ENCODE measurements around the gene GJB2.

Gene GJB2

DNA sequence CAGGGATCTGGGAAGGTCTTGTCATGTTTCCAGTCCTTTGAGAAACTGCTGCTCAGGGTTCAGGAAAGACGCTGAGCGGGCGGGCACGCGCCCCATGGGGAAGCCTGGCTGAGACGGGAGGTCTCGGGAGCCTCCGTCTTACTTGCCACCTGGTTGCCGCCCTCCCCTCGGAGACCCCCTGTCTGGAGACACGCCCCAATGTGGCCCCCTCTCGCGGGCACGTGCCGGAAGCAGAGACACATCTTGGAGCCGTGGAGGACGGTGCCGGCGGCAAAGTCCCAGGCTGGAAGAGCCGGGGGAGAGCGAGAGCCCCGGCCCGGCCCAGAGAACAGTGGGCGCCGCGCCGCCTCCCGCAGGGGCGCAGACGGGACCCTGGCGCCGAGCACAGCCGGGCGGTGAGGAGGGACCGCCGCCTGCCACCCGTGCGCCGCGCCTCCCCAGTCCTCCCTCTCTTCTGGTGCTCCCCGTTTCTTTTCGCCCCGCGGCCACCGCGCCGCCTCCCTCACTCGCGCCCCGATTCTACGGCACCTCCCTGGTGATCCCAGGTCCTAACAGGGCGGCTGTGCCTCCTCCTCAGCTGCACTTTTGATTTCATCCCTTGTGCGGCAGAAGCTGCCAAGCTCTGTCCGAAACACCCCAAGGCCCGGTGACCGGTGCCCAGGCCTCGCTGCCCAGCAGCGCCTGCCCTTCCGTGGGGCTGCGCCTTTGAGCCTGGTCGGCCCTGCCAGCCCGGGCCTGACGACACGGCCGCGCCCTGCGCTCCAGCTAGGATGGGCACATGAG is 15.5 kb downstream of the GJB2 start:
- Histone ChIP-seq H3K9me3 (ENCODE audit: control insufficient read depth in 1 of 2, low read length in 2 of 2) (no peaks in the 10 kb centered on the region), H3K4me1 (ENCODE audit: control insufficient read depth in 1 of 2, insufficient read depth in 2 of 2, low read length in 2 of 2) (peaks cover 0 to 8% of the 10 kb centered on the region in 2 donors), H3K4me3 (ENCODE audit: low read depth in 1 of 2, low read length in 2 of 2) (peak overlapping the region in 1 of 2 donors; percentile 46), H3K27me3 (ENCODE audit: low read depth, low read length) (peaks cover 15% of the 10 kb centered on the region), H3K36me3 (ENCODE audit: control insufficient read depth in 1 of 2, insufficient read depth in 2 of 2, low read length in 2 of 2) (no peaks in the 10 kb centered on the region), H3K27ac (ENCODE audit: low read length) (no peak overlapping the region)

GRCh38 chr13:20175907-20176652 is 16.7 kb downstream of the GJB2 start:
- H3K4me3 ChIP-seq (ENCODE audit: low read depth in 1 of 2, low read length in 2 of 2), result no peak overlapping the region
- H3K4me1 ChIP-seq (ENCODE audit: control insufficient read depth in 1 of 2, insufficient read depth in 2 of 2, low read length in 2 of 2), result peaks cover 0 to 8% of the 10 kb centered on the region in 2 donors
- peaks cover 15% of the 10 kb centered on the region for H3K27me3 ChIP-seq (ENCODE audit: low read depth, low read length)
- no peaks in the 10 kb centered on the region for H3K9me3 ChIP-seq (ENCODE audit: control insufficient read depth in 1 of 2, low read length in 2 of 2)
- no peaks in the 10 kb centered on the region for H3K36me3 ChIP-seq (ENCODE audit: control insufficient read depth in 1 of 2, insufficient read depth in 2 of 2, low read length in 2 of 2)
- no peak overlapping the region for H3K27ac ChIP-seq (ENCODE audit: low read length)

- peaks cover 0 to 8% of the 10 kb centered on the region in 2 donors for H3K4me1 ChIP-seq (ENCODE audit: control insufficient read depth in 1 of 2, insufficient read depth in 2 of 2, low read length in 2 of 2)
- H3K27me3 ChIP-seq (ENCODE audit: low read depth, low read length), result peaks cover 15% of the 10 kb centered on the region
- no peaks in the 10 kb centered on the region for H3K36me3 ChIP-seq (ENCODE audit: control insufficient read depth in 1 of 2, insufficient read depth in 2 of 2, low read length in 2 of 2)
- no peaks in the 10 kb centered on the region for H3K9me3 ChIP-seq (ENCODE audit: control insufficient read depth in 1 of 2, low read length in 2 of 2)
- no peak overlapping the region for H3K27ac ChIP-seq (ENCODE audit: low read length)
- no peak overlapping the region for H3K4me3 ChIP-seq (ENCODE audit: low read depth in 1 of 2, low read length in 2 of 2)
Measured at GRCh38 chr13:20175406-20175794, 17.3 kb downstream of the GJB2 start.

DNA sequence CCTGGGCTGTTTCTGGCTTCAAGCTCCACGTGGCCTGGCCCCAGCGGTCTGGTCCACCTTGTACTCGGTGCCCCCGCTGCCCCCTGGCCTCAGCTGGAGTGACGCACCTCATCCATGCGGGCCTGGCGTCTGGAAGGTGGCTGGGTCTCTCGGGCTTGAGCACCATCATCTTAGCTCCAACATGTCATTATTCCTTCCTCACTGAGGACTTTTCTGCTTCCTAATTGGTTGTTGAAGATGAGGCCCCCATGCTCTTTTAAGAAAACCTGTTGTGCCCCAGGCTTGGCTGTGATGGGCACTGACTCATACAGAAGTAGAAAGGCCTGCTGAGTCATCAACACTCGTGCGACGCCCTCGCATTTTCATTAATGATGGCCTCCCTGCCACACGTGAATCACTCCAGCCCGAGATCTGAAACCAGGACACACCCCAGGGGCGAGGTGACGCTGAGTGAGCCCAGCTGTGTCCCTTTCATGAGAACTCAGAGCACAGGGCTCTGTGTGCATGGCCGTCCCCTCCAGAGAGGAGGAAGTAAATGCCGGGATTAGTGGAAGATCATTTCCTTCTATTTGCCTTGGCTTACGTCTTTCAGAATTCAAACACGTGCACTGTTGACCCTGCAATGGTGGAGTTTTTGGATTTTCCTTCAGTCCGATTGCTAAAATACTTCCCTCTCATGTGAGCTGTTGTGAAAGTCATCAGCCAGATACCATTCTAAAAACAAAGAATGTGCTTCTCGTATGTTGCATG is 17.9 kb downstream of the GJB2 start:
- peak overlapping the region in 1 of 2 donors; percentile 9 for H3K4me3 ChIP-seq (ENCODE audit: low read depth in 1 of 2, low read length in 2 of 2)
- H3K9me3 ChIP-seq (ENCODE audit: control insufficient read depth in 1 of 2, low read length in 2 of 2), result no peaks in the 10 kb centered on the region
- peaks cover 15% of the 10 kb centered on the region for H3K27me3 ChIP-seq (ENCODE audit: low read depth, low read length)
- no peaks in the 10 kb centered on the region for H3K36me3 ChIP-seq (ENCODE audit: control insufficient read depth in 1 of 2, insufficient read depth in 2 of 2, low read length in 2 of 2)
- peaks cover 0 to 8% of the 10 kb centered on the region in 2 donors for H3K4me1 ChIP-seq (ENCODE audit: control insufficient read depth in 1 of 2, insufficient read depth in 2 of 2, low read length in 2 of 2)
- H3K27ac ChIP-seq (ENCODE audit: low read length), result no peak overlapping the region

- H3K27ac ChIP-seq (ENCODE audit: low read length), result no peak overlapping the region
- peaks cover 0 to 8% of the 10 kb centered on the region in 2 donors for H3K4me1 ChIP-seq (ENCODE audit: control insufficient read depth in 1 of 2, insufficient read depth in 2 of 2, low read length in 2 of 2)
- H3K27me3 ChIP-seq (ENCODE audit: low read depth, low read length), result peaks cover 4% of the 10 kb centered on the region
- H3K9me3 ChIP-seq (ENCODE audit: control insufficient read depth in 1 of 2, low read length in 2 of 2), result no peaks in the 10 kb centered on the region
- H3K36me3 ChIP-seq (ENCODE audit: control insufficient read depth in 1 of 2, insufficient read depth in 2 of 2, low read length in 2 of 2), result no peaks in the 10 kb centered on the region
- H3K4me3 ChIP-seq (ENCODE audit: low read depth in 1 of 2, low read length in 2 of 2), result no peak overlapping the region
Measured at GRCh38 chr13:20173116-20173746, 19.5 kb downstream of the GJB2 start.

DNA sequence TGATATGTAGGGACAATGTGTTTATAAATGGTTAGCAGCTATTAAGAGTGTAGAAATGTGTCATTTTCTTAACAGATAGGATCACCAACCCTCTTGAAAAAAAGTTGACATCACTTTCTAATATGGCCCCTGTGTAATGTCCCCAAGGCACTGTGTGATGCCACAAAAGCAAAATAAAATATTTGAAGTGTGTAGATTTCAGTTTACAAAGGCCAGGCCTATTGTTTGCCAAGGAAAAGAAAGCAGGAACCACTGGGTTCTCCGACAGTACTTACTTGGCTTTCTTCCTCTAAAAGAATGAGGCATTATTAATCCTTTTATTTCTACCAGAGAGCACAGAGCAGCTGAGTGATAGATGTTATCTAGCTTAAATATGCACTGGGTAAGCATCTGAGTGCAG is 21.4 kb downstream of the GJB2 start:
- no peak overlapping the region for H3K27ac ChIP-seq (ENCODE audit: low read length)

GRCh38 chr13:20170921-20171320 is 21.8 kb downstream of the GJB2 start:
- Histone ChIP-seq H3K36me3 (ENCODE audit: control insufficient read depth in 1 of 2, insufficient read depth in 2 of 2, low read length in 2 of 2) (no peaks in the 10 kb centered on the region), H3K4me1 (ENCODE audit: control insufficient read depth in 1 of 2, insufficient read depth in 2 of 2, low read length in 2 of 2) (no peaks in the 10 kb centered on the region), H3K9me3 (ENCODE audit: control insufficient read depth in 1 of 2, low read length in 2 of 2) (no peaks in the 10 kb centered on the region), H3K27ac (ENCODE audit: low read length) (no peak overlapping the region), H3K27me3 (ENCODE audit: low read depth, low read length) (no peaks in the 10 kb centered on the region), H3K4me3 (ENCODE audit: low read depth in 1 of 2, low read length in 2 of 2) (no peak overlapping the region)

More for the DNA sequence above, 21.4 kb downstream of the GJB2 start:
- no peaks in the 10 kb centered on the region for H3K9me3 ChIP-seq (ENCODE audit: control insufficient read depth in 1 of 2, low read length in 2 of 2)
- no peaks in the 10 kb centered on the region for H3K4me1 ChIP-seq (ENCODE audit: control insufficient read depth in 1 of 2, insufficient read depth in 2 of 2, low read length in 2 of 2)
- no peak overlapping the region for H3K4me3 ChIP-seq (ENCODE audit: low read depth in 1 of 2, low read length in 2 of 2)
- no peaks in the 10 kb centered on the region for H3K36me3 ChIP-seq (ENCODE audit: control insufficient read depth in 1 of 2, insufficient read depth in 2 of 2, low read length in 2 of 2)
- H3K27me3 ChIP-seq (ENCODE audit: low read depth, low read length), result no peaks in the 10 kb centered on the region

GRCh38 chr13:20168396-20168795 is 24.3 kb downstream of the GJB2 start:
- no peak overlapping the region for H3K4me3 ChIP-seq (ENCODE audit: low read depth in 1 of 2, low read length in 2 of 2)
- H3K9me3 ChIP-seq (ENCODE audit: control insufficient read depth in 1 of 2, low read length in 2 of 2), result no peaks in the 10 kb centered on the region
- no peak overlapping the region for H3K27ac ChIP-seq (ENCODE audit: low read length)
- no peaks in the 10 kb centered on the region for H3K36me3 ChIP-seq (ENCODE audit: control insufficient read depth in 1 of 2, insufficient read depth in 2 of 2, low read length in 2 of 2)
- no peaks in the 10 kb centered on the region for H3K4me1 ChIP-seq (ENCODE audit: control insufficient read depth in 1 of 2, insufficient read depth in 2 of 2, low read length in 2 of 2)
- no peaks in the 10 kb centered on the region for H3K27me3 ChIP-seq (ENCODE audit: low read depth, low read length)

DNA sequence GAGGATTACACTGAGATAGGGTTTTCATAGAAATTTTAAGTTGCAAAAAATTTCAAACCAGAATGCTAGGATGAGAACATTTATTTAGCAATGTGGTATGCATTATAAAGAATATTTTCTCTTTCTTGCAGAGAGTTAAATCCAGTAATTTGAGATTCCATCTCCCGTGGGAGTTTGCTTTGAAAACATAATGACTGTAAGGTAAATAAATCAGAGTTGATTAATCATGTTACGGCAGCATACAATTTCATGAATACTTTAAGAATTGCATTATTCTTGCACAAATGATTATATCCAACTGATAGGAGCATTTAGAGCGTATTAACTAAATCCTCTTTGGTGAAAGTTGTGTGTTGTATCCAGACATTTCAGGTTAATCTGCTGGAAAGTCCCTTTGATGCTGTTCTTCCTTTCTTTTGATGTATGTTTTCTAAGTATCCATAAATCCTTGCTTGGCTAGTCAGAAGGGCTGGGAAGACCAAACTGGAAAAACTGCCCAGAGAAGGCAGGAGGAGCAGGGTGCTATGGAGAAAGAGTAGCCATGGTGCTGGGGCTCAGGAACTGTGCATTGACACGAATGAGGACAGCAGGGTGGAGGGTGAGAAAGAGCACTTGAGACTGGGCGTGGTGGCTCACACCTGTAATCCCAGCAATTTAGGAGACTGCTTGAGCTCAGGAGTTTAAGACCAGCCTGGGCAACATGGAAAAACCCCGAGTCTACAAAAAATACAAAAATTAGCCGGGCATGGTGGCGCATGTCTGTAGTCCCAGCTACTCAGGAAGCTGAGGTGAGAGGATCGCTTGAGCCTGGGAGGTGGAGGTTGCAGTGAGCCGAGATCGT is 27.1 kb downstream of the GJB2 start:
- no peaks in the 10 kb centered on the region for H3K36me3 ChIP-seq (ENCODE audit: control insufficient read depth in 1 of 2, insufficient read depth in 2 of 2, low read length in 2 of 2)
- no peak overlapping the region for H3K27ac ChIP-seq (ENCODE audit: low read length)
- H3K4me3 ChIP-seq (ENCODE audit: low read depth in 1 of 2, low read length in 2 of 2), result no peak overlapping the region
- H3K27me3 ChIP-seq (ENCODE audit: low read depth, low read length), result peaks cover 12% of the 10 kb centered on the region
- H3K9me3 ChIP-seq (ENCODE audit: control insufficient read depth in 1 of 2, low read length in 2 of 2), result no peaks in the 10 kb centered on the region
- peaks cover 0 to 9% of the 10 kb centered on the region in 2 donors for H3K4me1 ChIP-seq (ENCODE audit: control insufficient read depth in 1 of 2, insufficient read depth in 2 of 2, low read length in 2 of 2)

DNA sequence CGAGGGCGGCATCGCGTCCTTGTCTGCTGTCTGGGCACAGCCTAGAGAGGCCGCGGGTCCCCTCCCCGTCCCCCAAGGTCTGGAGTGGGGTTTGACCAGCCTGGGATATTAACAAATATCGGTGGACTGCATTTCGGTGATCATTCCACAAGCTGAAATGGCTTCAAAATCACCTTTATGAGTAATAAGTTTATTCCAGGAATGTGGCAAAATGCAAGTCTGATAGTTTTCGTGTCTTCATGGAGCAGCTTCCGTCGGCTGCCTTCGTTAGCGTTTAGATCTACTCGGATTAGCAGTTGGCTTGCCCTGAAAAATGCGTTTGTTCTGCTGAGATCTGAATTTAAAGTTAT is 30.8 kb downstream of the GJB2 start:
- no peaks in the 10 kb centered on the region for H3K36me3 ChIP-seq (ENCODE audit: control insufficient read depth in 1 of 2, insufficient read depth in 2 of 2, low read length in 2 of 2)
- H3K27ac ChIP-seq (ENCODE audit: low read length), result no peak overlapping the region
- peaks cover 0 to 16% of the 10 kb centered on the region in 2 donors for H3K4me1 ChIP-seq (ENCODE audit: control insufficient read depth in 1 of 2, insufficient read depth in 2 of 2, low read length in 2 of 2)
- peaks cover 2 to 5% of the 10 kb centered on the region in 2 donors for H3K9me3 ChIP-seq (ENCODE audit: control insufficient read depth in 1 of 2, low read length in 2 of 2)
- peaks cover 37% of the 10 kb centered on the region for H3K27me3 ChIP-seq (ENCODE audit: low read depth, low read length)
- no peak overlapping the region for H3K4me3 ChIP-seq (ENCODE audit: low read depth in 1 of 2, low read length in 2 of 2)

Data from muscle layer of duodenum (tissue), 2 donors.